Ishikawa (cell line): ENCODE measurements around the gene LRP1.

Experiments used
- CEBPB ChIP-seq: IDR thresholded peaks from 2 replicates; pipeline ENCODE4 v1.6.1; 2012
- CREB1 ChIP-seq: IDR thresholded peaks from 2 replicates; pipeline ENCODE4 v1.6.1; 2012; ENCODE audit warnings: low read depth
- EP300 ChIP-seq: IDR thresholded peaks from 2 replicates; pipeline ENCODE4 v1.6.1; 2012; ENCODE audit warnings: borderline replicate concordance
- FOXM1 ChIP-seq: IDR thresholded peaks from 2 replicates; pipeline ENCODE4 v1.6.1; 2012; ENCODE audit warnings: low read depth, borderline replicate concordance
- MAX ChIP-seq: IDR thresholded peaks from 2 replicates; pipeline ENCODE4 v1.6.1; 2012
- NFIC ChIP-seq: IDR thresholded peaks from 2 replicates; pipeline ENCODE4 v1.6.1; 2012
- RAD21 ChIP-seq: IDR thresholded peaks from 2 replicates; pipeline ENCODE4 v1.6.1; 2012; ENCODE audit warnings: low read depth
- REST ChIP-seq: IDR thresholded peaks from 2 replicates; pipeline ENCODE4 v1.6.1; 2012; ENCODE audit warnings: low read depth, mild to moderate bottlenecking
- TAF1 ChIP-seq: IDR thresholded peaks from 2 replicates; pipeline ENCODE4 v1.6.1; 2012; ENCODE audit warnings: low read depth, mild to moderate bottlenecking
- TCF12 ChIP-seq: IDR thresholded peaks from 2 replicates; pipeline ENCODE4 v1.6.1; 2012; ENCODE audit warnings: low read depth
- YY1 ChIP-seq: IDR thresholded peaks from 2 replicates; pipeline ENCODE4 v1.6.1; 2012; ENCODE audit warnings: low read depth
- ZBTB7A ChIP-seq: IDR thresholded peaks from 2 replicates; pipeline ENCODE4 v1.6.1; 2012; ENCODE audit warnings: low read depth
- TF ChIP-seq, protein P1 (sequence below): IDR thresholded peaks from 2 replicates; pipeline ENCODE4 v1.6.1; 2012

- TF ChIP-seq REST (no peak), FOXM1 (no peak), MAX (no peak), TAF1 (no peak), RAD21 (no peak), TCF12 (no peak), ZBTB7A (no peak), CEBPB (no peak), YY1 (no peak), NFIC (no peak), EP300 (no peak), CREB1 (no peak)
- TF ChIP-seq, protein P1, sequence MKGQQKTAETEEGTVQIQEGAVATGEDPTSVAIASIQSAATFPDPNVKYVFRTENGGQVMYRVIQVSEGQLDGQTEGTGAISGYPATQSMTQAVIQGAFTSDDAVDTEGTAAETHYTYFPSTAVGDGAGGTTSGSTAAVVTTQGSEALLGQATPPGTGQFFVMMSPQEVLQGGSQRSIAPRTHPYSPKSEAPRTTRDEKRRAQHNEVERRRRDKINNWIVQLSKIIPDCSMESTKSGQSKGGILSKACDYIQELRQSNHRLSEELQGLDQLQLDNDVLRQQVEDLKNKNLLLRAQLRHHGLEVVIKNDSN, result no peak
Observed at GRCh38 chr12:57159311-57159710, 31.0 kb downstream of the LRP1 start.
